Caco-2 (cell line): ENCODE data around the gene SUPT6H. TPM values are rescaled to one million over a fixed set of nuclear protein-coding genes. Genes with fewer than 3 reads are reported as not detected.

Source experiments
- BruUV-seq: library from RNA; stranded (reverse); fragments of 400-500 nt; replicated peaks from 2 replicates; lab custom pipeline; 2021; lab: Mats Ljungman, UMichigan
- CTCF ChIA-PET: fragments of 300-600 bp; sonication (Branson Sonifier 250); formaldehyde crosslinking; loops from one replicate; lab custom pipeline; 2022; ENCODE audit warnings: antibody characterized with exemption; lab: Charles Lee
- POLR2A ChIA-PET: fragments of 300-600 bp; sonication (Branson Sonifier 250); formaldehyde crosslinking; loops from one replicate; lab custom pipeline; 2022; ENCODE audit warnings: antibody characterized with exemption; lab: Charles Lee
- DNase-seq, 2 experiments: peaks; one replicate each; pipeline versions ENCODE4 v3.0.0 to v3.0.0-alpha.2; 2020 to 2022
- H3K27me3 ChIP-seq: replicated peaks from 2 replicates; pipeline ENCODE4 v1.6.0; 2011; ENCODE audit warnings: low read length; ENCODE audit not compliant: control insufficient read depth, insufficient read depth
- H3K36me3 ChIP-seq: 2 replicates; pipeline ENCODE4 v1.5.1; 2011; ENCODE audit warnings: low read length; ENCODE audit not compliant: control insufficient read depth, insufficient read depth
- H3K4me1 ChIP-seq: fragments of 250-450 bp; sonication (Bioruptor Pico); 2 replicates; pipeline ENCODE4 v1.5.1; 2020; ENCODE audit warnings: mild to moderate bottlenecking
- H3K4me3 ChIP-seq: 2 replicates; pipeline ENCODE4 v1.5.1; 2011; ENCODE audit warnings: low read depth, mild to moderate bottlenecking, control low read depth, low read length
- H3K9me3 ChIP-seq: fragments of 250-450 bp; sonication (Bioruptor Pico); 2 replicates; pipeline ENCODE4 v1.5.1; 2020; ENCODE audit warnings: mild to moderate bottlenecking, moderate library complexity
- H3K27ac Mint-ChIP-seq: one replicate; pipeline ENCODE4 v1.8.0; 2022; ENCODE audit warnings: mixed read lengths; ENCODE audit not compliant: unreplicated experiment
- H3K27me3 Mint-ChIP-seq: one replicate; pipeline ENCODE4 v1.8.0; 2022; ENCODE audit warnings: mixed read lengths; ENCODE audit not compliant: insufficient read depth, unreplicated experiment
- H3K36me3 Mint-ChIP-seq: one replicate; pipeline ENCODE4 v1.8.0; 2022; ENCODE audit warnings: mild to moderate bottlenecking, mixed read lengths; ENCODE audit not compliant: insufficient read depth, unreplicated experiment
- H3K4me1 Mint-ChIP-seq: one replicate; pipeline ENCODE4 v1.8.0; 2022; ENCODE audit warnings: low read depth, mixed read lengths; ENCODE audit not compliant: unreplicated experiment
- H3K4me3 Mint-ChIP-seq: one replicate; pipeline ENCODE4 v1.8.0; 2022; ENCODE audit warnings: mild to moderate bottlenecking, moderate library complexity, mixed read lengths; ENCODE audit not compliant: unreplicated experiment
- H3K9me3 Mint-ChIP-seq: one replicate; pipeline ENCODE4 v1.8.0; 2022; ENCODE audit warnings: mixed read lengths; ENCODE audit not compliant: unreplicated experiment
- intact Hi-C: fragments of 100-400 bp; cut with micrococcal nuclease; formaldehyde crosslinking; loops from one replicate; pipeline ENCODE4 v1.10.0; 2022; ENCODE audit not compliant: unreplicated experiment
- total RNA-seq: library from RNA; stranded (reverse); gene quantifications from 2 replicates; pipeline ENCODE4 v1.2.3, GENCODE V29; 2022
- TF ChIP-seq, protein P1 (sequence below), 2 experiments: fragments of 200-600 bp in 1 of 2; IDR thresholded peaks; 1 replicate in 1 of 2; 2 replicates in 1 of 2; pipeline versions ENCODE4 v1.5.1 to v1.8.0; 2011 to 2022; ENCODE audit warnings: antibody characterized with exemption in 1 of 2, control low read depth in 1 of 2, inconsistent platforms in 1 of 2, low read depth in 1 of 2, low read length in 1 of 2, mild to moderate bottlenecking in 1 of 2, moderate library complexity in 1 of 2; ENCODE audit not compliant: insufficient read depth in 1 of 2, severe bottlenecking in 1 of 2, unreplicated experiment in 1 of 2

Gene SUPT6H
- total RNA-seq, 1 experiment from 2014 or later = 129 TPM

DNA sequence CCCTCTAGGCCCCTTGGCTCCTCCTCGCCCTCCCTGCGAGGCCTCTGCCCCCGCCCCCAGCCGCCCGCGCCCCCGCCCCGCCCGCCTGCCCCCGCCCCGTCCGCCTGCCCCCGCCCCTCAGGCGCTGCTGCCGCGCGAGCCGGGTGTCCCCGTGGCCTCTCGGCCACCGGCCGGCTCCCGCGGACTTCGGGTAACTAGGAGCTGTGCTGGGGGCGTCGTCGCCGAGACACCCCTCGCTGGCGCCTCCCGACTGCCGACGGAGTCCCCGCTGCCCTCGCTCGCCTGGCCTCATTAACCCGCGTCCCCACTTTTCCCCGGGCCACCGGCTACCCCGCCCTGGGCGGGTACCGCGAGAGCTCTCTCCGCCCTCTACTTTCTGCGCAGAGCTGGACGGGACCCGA lies 64.2 kb downstream of the SUPT6H start, which contains the start of gene TLCD1:
TLCD1 (minus strand) TSS at position 8 of the 401 bp plus-strand sequence. CDS start 136 bp downstream, outside the sequence.
- peak within 1 kb of the TSS; percentile 96 for H3K27ac Mint-ChIP-seq
- TF ChIP-seq, protein P1, sequence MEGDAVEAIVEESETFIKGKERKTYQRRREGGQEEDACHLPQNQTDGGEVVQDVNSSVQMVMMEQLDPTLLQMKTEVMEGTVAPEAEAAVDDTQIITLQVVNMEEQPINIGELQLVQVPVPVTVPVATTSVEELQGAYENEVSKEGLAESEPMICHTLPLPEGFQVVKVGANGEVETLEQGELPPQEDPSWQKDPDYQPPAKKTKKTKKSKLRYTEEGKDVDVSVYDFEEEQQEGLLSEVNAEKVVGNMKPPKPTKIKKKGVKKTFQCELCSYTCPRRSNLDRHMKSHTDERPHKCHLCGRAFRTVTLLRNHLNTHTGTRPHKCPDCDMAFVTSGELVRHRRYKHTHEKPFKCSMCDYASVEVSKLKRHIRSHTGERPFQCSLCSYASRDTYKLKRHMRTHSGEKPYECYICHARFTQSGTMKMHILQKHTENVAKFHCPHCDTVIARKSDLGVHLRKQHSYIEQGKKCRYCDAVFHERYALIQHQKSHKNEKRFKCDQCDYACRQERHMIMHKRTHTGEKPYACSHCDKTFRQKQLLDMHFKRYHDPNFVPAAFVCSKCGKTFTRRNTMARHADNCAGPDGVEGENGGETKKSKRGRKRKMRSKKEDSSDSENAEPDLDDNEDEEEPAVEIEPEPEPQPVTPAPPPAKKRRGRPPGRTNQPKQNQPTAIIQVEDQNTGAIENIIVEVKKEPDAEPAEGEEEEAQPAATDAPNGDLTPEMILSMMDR (IDR thresholded peaks at IDR 0.05; ENCODE audit: insufficient read depth in 1 of 2, low read depth in 1 of 2, low read length in 1 of 2, severe bottlenecking in 1 of 2, unreplicated experiment in 1 of 2) = no peak
- peaks cover 81% of the 10 kb centered on the region for H3K36me3 Mint-ChIP-seq
- CTCF ChIA-PET = interaction anchor here (0.6 to 4.9 kb wide), 21 partner anchors 9 to 391 kb away, joined by 3 to 324 read pairs (median 7); partner anchors contain the start of genes BLTP2, DHRS13, FAM222B and PHF12
- Histone ChIP-seq H3K9me3 (no peaks in the 10 kb centered on the region), H3K4me3 (peak within 1 kb of the TSS; percentile 57), H3K4me1 (peaks cover 25% of the 10 kb centered on the region), H3K27me3 (no peaks in the 10 kb centered on the region), H3K36me3 (peaks cover 10% of the 10 kb centered on the region)
- H3K27me3 Mint-ChIP-seq = no peaks in the 10 kb centered on the region
- no peaks in the 10 kb centered on the region for H3K9me3 Mint-ChIP-seq
- peak within 1 kb of the TSS; percentile 92 for H3K4me3 Mint-ChIP-seq
- intact Hi-C loops = loop anchor here (2.0 kb wide), 2 partner anchors 41 to 81 kb away; partner anchors contain the start of gene BLTP2
- POLR2A ChIA-PET = interaction anchor here (0.6 to 5.2 kb wide), 12 partner anchors 9 to 428 kb away, joined by 3 to 165 read pairs (median 9); partner anchors contain the start of genes PHF12, PROCA1, SDF2 and SUPT6H
- peak; percentile 82 to 83 for DNase-seq
- no TSS peak for BruUV-seq
- peaks cover 38% of the 10 kb centered on the region for H3K4me1 Mint-ChIP-seq

DNA sequence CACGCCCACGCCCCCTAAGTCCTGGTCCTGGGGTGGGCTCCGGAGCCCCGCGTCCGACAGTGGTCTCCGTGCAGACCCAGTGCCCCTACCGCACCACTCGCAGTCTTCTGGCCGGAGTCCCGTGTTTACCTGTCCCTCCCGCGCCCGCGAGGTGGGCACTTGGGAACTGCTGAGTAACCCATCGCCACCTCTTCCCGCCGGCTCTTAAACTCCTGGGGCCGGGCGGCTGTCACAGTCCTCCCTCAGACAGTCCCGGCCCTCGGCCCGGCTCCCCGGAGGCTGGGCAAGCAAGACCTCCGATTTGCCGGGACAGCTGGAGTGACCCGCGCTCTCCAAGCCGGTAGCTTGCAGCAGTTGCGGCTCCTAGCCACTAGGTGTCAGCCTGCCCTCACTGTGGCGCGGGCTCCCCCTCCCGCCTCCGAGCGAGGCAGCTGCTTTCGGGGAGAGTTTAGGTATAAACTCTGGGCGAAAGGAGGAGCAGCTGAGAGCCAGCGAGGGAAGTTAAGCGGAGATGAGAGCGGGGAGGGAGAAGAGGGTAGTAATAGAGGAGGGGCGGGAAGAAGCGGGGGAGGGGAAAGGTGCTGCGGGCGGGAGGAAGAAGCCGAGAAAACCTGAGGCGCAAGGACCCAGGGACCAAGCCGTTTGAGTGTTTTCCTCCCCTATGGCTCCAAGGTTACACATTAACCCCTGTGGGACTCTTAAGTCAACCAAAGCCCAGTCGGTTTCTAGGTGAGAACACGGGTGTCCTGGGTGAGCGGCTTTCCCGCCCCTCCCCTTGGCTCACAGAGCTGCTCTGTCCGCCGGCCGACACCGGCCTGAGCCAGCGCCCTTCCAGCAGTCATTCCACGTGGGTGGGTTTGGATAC lies 64.9 kb downstream of the SUPT6H start:
- BruUV-seq = no TSS peak
- H3K9me3 Mint-ChIP-seq = no peaks in the 10 kb centered on the region
- H3K36me3 Mint-ChIP-seq = peaks cover 74% of the 10 kb centered on the region

More for the DNA sequence above, 64.9 kb downstream of the SUPT6H start:
- Histone ChIP-seq H3K4me3 (peak overlapping the region; percentile 57), H3K4me1 (peaks cover 19% of the 10 kb centered on the region), H3K27me3 (no peaks in the 10 kb centered on the region), H3K9me3 (no peaks in the 10 kb centered on the region), H3K36me3 (peaks cover 10% of the 10 kb centered on the region)
- intact Hi-C loops = loop anchor here (1.0 to 2.0 kb wide), 9 partner anchors 16 to 225 kb away; partner anchors contain the start of genes BLTP2, FAM222B and FLOT2
- CTCF ChIA-PET = interaction anchor here (0.6 to 4.9 kb wide), 28 partner anchors 9 to 453 kb away, joined by 3 to 324 read pairs (median 6); partner anchors contain the start of genes BLTP2, DHRS13, FAM222B and MYO18A
- POLR2A ChIA-PET = interaction anchor here (0.6 to 5.2 kb wide), 20 partner anchors 8 to 428 kb away, joined by 3 to 165 read pairs (median 6); partner anchors contain the start of genes ALDOC, FLOT2, PHF12 and PROCA1
- Mint-ChIP-seq H3K27me3 (no peaks in the 10 kb centered on the region), H3K27ac (peak overlapping the region; percentile 96), H3K4me1 (peaks cover 38% of the 10 kb centered on the region), H3K4me3 (peak overlapping the region; percentile 92)
- TF ChIP-seq, protein P1 (IDR thresholded peaks at IDR 0.05; ENCODE audit: insufficient read depth in 1 of 2, low read depth in 1 of 2, low read length in 1 of 2, severe bottlenecking in 1 of 2, unreplicated experiment in 1 of 2) = peak; percentile 98 to 99
- DNase-seq = peak; percentile 98 to 99
